ENCODE measurements around the gene DBI.

Gene DBI

DNA sequence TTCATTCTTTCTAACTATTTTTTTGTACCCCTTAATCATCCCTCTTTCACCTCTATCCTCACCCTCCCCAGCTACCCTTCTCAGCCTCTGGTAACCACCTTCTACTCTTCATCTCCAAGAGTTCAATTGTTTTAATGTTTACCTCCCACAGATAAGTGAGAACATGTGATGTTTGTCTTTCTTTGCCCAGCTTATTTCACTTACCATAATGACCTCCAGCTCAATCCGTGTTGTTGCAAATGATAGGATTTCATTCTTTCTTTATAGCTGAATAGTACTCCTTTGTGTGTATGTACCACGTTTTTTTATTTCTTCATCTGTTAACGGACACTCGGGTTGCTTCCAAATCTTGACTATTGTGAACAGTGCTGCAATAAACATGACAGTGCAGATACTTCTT lies 42.7 kb downstream of the DBI start:
- Histone ChIP-seq H3K27ac (no peak overlapping the region), H3K4me3 (ENCODE audit: low read depth in 1 of 2, low read length in 1 of 2) (no peak overlapping the region)
- no peak for TF ChIP-seq CTCF (IDR thresholded peaks at IDR 0.05)

DNA sequence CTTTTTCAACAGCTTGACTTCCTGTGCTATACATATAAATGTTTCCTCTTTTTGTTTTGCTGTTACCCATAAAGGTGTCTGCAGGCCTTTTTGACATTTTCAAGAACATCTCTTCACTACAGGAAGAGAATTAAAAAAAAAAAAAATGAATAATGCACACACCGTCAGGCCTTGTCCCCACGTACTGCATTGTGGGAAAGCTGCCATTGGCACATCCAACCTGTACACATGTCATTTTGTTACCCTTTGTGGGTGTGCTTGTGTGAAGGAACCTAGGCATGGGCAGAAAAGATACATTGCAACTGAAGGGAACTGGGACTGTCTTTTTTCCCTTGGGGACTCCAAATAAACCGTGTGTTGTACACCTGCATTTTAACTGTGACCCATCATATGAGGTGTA lies 48.1 kb downstream of the DBI start:
- H3K36me3 ChIP-seq, result no peaks in the 10 kb centered on the region
- H3K27ac ChIP-seq, result no peak overlapping the region
- no peak overlapping the region for H3K4me3 ChIP-seq (ENCODE audit: low read depth in 1 of 2, low read length in 1 of 2)
- no peak for TF ChIP-seq CTCF (IDR thresholded peaks at IDR 0.05)
- H3K4me1 ChIP-seq (ENCODE audit: control insufficient read depth in 1 of 2, insufficient read depth in 1 of 2, low read depth in 1 of 2, low read length in 1 of 2), result no peaks in the 10 kb centered on the region
- peaks cover 20% of the 10 kb centered on the region for H3K27me3 ChIP-seq
- H3K9me3 ChIP-seq, result no peaks in the 10 kb centered on the region

More for the DNA sequence above, 42.7 kb downstream of the DBI start:
- Histone ChIP-seq H3K9me3 (no peaks in the 10 kb centered on the region), H3K36me3 (no peaks in the 10 kb centered on the region), H3K4me1 (ENCODE audit: control insufficient read depth in 1 of 2, insufficient read depth in 1 of 2, low read depth in 1 of 2, low read length in 1 of 2) (no peaks in the 10 kb centered on the region), H3K27me3 (peaks cover 12% of the 10 kb centered on the region)

DNA sequence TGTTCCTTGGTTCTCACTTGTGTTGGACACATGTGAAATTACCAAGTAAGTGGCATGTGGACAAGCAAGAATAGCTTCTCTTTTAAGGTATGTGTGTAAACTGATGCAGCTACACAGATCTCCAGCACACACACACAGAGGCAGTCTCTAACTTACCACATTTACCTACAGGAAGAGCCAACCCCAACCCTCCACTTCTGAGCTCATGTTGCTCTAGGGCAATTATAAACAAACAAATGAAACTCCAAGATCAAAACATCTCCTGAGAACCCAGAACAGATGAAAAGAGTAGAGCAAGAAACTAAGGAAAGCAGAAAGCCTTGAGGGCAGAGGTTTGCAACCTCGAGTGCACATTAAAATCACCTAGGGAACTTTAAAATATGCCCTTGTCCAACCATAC lies 48.9 kb downstream of the DBI start:
- TF ChIP-seq CTCF (IDR thresholded peaks at IDR 0.05), result no peak
- peaks cover 26% of the 10 kb centered on the region for H3K27me3 ChIP-seq
- no peaks in the 10 kb centered on the region for H3K4me1 ChIP-seq (ENCODE audit: control insufficient read depth in 1 of 2, insufficient read depth in 1 of 2, low read depth in 1 of 2, low read length in 1 of 2)
- no peak overlapping the region for H3K4me3 ChIP-seq (ENCODE audit: low read depth in 1 of 2, low read length in 1 of 2)
- H3K36me3 ChIP-seq, result no peaks in the 10 kb centered on the region
- no peaks in the 10 kb centered on the region for H3K9me3 ChIP-seq
- no peak overlapping the region for H3K27ac ChIP-seq

DNA sequence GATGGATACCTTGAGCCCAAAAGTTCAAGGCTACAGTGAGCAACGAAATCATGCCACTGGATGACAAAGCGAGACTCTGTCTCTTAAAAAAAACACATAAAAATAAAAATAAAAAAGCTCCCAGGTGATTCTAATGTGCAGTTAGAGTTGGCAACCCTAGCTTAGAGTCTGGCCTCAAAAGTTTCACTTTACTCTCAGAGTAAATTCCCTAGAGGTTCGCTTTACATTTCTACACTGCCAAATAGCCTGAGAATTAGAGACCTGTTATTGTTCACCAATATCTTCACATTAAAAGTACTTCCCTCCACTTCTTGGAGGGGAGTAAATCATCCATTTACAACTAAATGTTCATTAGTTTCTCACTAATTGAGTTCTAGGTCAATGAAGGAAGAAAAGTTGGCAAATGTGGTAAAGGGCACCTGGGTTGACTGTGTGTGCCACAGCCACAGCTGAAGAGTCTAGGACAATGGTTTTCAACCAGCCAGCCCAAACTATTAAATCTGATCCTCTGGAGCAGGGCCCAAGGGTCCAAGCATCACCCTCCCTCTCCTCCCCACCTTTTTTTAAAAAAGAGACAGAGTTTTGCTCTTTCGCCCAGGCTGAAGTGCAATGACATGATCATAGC lies 49.6 kb downstream of the DBI start:
- Histone ChIP-seq H3K27me3 (peaks cover 32% of the 10 kb centered on the region), H3K4me3 (ENCODE audit: low read depth in 1 of 2, low read length in 1 of 2) (no peak overlapping the region), H3K4me1 (ENCODE audit: control insufficient read depth in 1 of 2, insufficient read depth in 1 of 2, low read depth in 1 of 2, low read length in 1 of 2) (no peaks in the 10 kb centered on the region), H3K36me3 (no peaks in the 10 kb centered on the region), H3K9me3 (no peaks in the 10 kb centered on the region), H3K27ac (no peak overlapping the region)
- TF ChIP-seq CTCF (IDR thresholded peaks at IDR 0.05), result no peak

DNA sequence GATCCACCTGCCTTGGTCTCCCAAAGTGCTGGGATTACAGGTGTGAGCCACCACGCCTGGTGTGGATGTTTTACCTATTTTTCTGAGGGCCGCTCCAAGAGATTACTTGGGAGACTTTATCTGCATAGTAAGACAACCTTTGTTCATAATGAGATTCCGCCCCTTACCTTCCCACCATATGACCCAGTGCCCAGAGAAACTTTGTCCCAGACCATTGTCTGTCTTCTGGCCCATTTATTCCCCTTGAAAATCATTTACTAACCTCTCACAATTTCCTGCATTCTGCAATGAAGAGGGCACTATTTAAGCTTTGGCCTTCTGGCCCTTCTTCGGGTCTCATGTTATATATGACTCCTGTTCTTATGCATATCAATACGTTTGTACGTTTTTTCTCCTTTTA lies 51.1 kb downstream of the DBI start:
- H3K36me3 ChIP-seq, result no peaks in the 10 kb centered on the region
- no peak overlapping the region for H3K27ac ChIP-seq
- H3K4me1 ChIP-seq (ENCODE audit: control insufficient read depth in 1 of 2, insufficient read depth in 1 of 2, low read depth in 1 of 2, low read length in 1 of 2), result no peaks in the 10 kb centered on the region
- H3K27me3 ChIP-seq, result peaks cover 31% of the 10 kb centered on the region
- no peak overlapping the region for H3K4me3 ChIP-seq (ENCODE audit: low read depth in 1 of 2, low read length in 1 of 2)
- no peaks in the 10 kb centered on the region for H3K9me3 ChIP-seq
- no peak for TF ChIP-seq CTCF (IDR thresholded peaks at IDR 0.05)

DNA sequence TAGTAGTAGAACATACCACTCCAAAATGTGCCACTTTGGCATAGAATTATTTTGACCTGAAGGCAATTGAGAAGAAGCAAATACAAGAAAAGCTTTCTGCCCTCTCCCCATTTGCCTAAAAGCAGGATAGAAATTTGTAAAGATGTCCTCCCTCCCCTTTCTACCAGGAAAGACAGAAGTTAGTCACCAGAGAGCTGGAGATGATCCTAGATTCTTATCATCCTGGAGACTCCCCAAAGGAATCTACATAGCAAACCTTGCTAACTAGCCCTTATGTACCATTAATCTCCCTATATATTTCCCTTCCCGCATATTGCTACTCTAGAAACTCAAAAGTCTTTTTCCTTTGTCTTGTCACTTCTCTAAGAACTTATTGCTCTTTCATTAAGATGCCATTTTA lies 52.3 kb downstream of the DBI start:
- no peaks in the 10 kb centered on the region for H3K4me1 ChIP-seq (ENCODE audit: control insufficient read depth in 1 of 2, insufficient read depth in 1 of 2, low read depth in 1 of 2, low read length in 1 of 2)
- TF ChIP-seq CTCF (IDR thresholded peaks at IDR 0.05), result no peak
- no peak overlapping the region for H3K4me3 ChIP-seq (ENCODE audit: low read depth in 1 of 2, low read length in 1 of 2)
- H3K36me3 ChIP-seq, result no peaks in the 10 kb centered on the region
- no peaks in the 10 kb centered on the region for H3K9me3 ChIP-seq
- peaks cover 31% of the 10 kb centered on the region for H3K27me3 ChIP-seq
- H3K27ac ChIP-seq, result no peak overlapping the region

Data from neutrophil (primary cell).